H9 (cell line): ENCODE measurements around the gene AK9. TPM values are rescaled to one million over a fixed set of nuclear protein-coding genes. Genes with fewer than 3 reads are reported as not detected.

Experiments
- DNase-seq: peaks from one replicate; pipeline ENCODE4 v3.0.0-alpha.2; 2017
- H2AFZ ChIP-seq: one replicate; pipeline ENCODE4 v1.6.1; 2013; ENCODE audit warnings: mild to moderate bottlenecking, low read length, control low read depth, moderate library complexity
- H2AK5ac ChIP-seq: 2 replicates; pipeline ENCODE4 v1.6.1; 2013; ENCODE audit warnings: low read length, control low read depth, mixed read lengths; ENCODE audit not compliant: insufficient read length
- H2BK120ac ChIP-seq: one replicate; pipeline ENCODE4 v1.6.1; 2013; ENCODE audit warnings: low read depth, mild to moderate bottlenecking, low read length, control low read depth, inconsistent platforms; ENCODE audit not compliant: poor library complexity, severe bottlenecking
- H2BK12ac ChIP-seq: 2 replicates; pipeline ENCODE4 v1.6.1; 2013; ENCODE audit warnings: low read length, control low read depth, mixed read lengths, low read depth; ENCODE audit not compliant: insufficient read length
- H2BK15ac ChIP-seq: 2 replicates; pipeline ENCODE4 v1.6.1; 2013; ENCODE audit warnings: low read depth, low read length, control low read depth
- H2BK20ac ChIP-seq: one replicate; pipeline ENCODE4 v1.6.1; 2013; ENCODE audit warnings: low read depth, mild to moderate bottlenecking, low read length, control low read depth, inconsistent platforms; ENCODE audit not compliant: poor library complexity, severe bottlenecking
- H2BK5ac ChIP-seq: 2 replicates; pipeline ENCODE4 v1.6.1; 2013; ENCODE audit warnings: low read length, control low read depth, mixed read lengths; ENCODE audit not compliant: insufficient read length
- H3K14ac ChIP-seq: 2 replicates; pipeline ENCODE4 v1.6.1; 2013; ENCODE audit warnings: low read length, control low read depth; ENCODE audit not compliant: insufficient read depth
- H3K18ac ChIP-seq: 2 replicates; pipeline ENCODE4 v1.6.1; 2013; ENCODE audit warnings: low read depth, mild to moderate bottlenecking, mixed read lengths, low read length, control low read depth; ENCODE audit not compliant: insufficient read length
- H3K23ac ChIP-seq: 2 replicates; pipeline ENCODE4 v1.6.1; 2013; ENCODE audit warnings: low read length, control low read depth, mixed read lengths, low read depth; ENCODE audit not compliant: insufficient read length
- H3K23me2 ChIP-seq: 2 replicates; pipeline ENCODE4 v1.6.1; 2013; ENCODE audit warnings: low read depth, mild to moderate bottlenecking, mixed read lengths, low read length, control low read depth; ENCODE audit not compliant: insufficient read length, poor library complexity, severe bottlenecking
- H3K27ac ChIP-seq: 2 replicates; pipeline ENCODE4 v1.5.1; 2013; ENCODE audit warnings: low read length, control low read depth, mixed read lengths, low read depth; ENCODE audit not compliant: insufficient read length
- H3K27me3 ChIP-seq: 2 replicates; pipeline ENCODE4 v1.6.1; 2013; ENCODE audit warnings: low read length, control low read depth, inconsistent platforms; ENCODE audit not compliant: insufficient read depth
- H3K4ac ChIP-seq: 2 replicates; pipeline ENCODE4 v1.6.1; 2013; ENCODE audit warnings: low read depth, mild to moderate bottlenecking, control low read depth, inconsistent platforms, low read length, moderate library complexity
- H3K4me1 ChIP-seq: 2 replicates; pipeline ENCODE4 v1.6.1; 2013; ENCODE audit warnings: low read length, control low read depth, inconsistent platforms; ENCODE audit not compliant: insufficient read depth
- H3K4me2 ChIP-seq: 2 replicates; pipeline ENCODE4 v1.6.1; 2013; ENCODE audit warnings: low read length, control low read depth, mixed read lengths; ENCODE audit not compliant: insufficient read length, insufficient read depth
- H3K56ac ChIP-seq: 2 replicates; pipeline ENCODE4 v1.6.1; 2013; ENCODE audit warnings: low read depth, mild to moderate bottlenecking, mixed read lengths, low read length, control low read depth; ENCODE audit not compliant: insufficient read length
- H3K79me1 ChIP-seq: 2 replicates; pipeline ENCODE4 v1.6.1; 2013; ENCODE audit warnings: low read depth, mild to moderate bottlenecking, moderate library complexity, low read length, control low read depth, inconsistent platforms; ENCODE audit not compliant: insufficient read depth, poor library complexity, severe bottlenecking
- H3K79me2 ChIP-seq: 2 replicates; pipeline ENCODE4 v1.6.1; 2013; ENCODE audit warnings: low read length, control low read depth, inconsistent platforms; ENCODE audit not compliant: insufficient read depth
- H3K9ac ChIP-seq: 2 replicates; pipeline ENCODE4 v1.6.1; 2013; ENCODE audit warnings: low read length, control low read depth, mixed read lengths; ENCODE audit not compliant: insufficient read length; ENCODE audit errors: extremely low read depth
- H3K9me3 ChIP-seq: one replicate; pipeline ENCODE4 v1.6.1; 2013; ENCODE audit warnings: low read depth, low read length, inconsistent platforms; ENCODE audit not compliant: control insufficient read depth
- H3T11ph ChIP-seq: one replicate; pipeline ENCODE4 v1.6.1; 2013; ENCODE audit warnings: mild to moderate bottlenecking, low read length, control low read depth, inconsistent platforms
- H4K20me1 ChIP-seq: one replicate; pipeline ENCODE4 v1.6.1; 2013; ENCODE audit not compliant: control insufficient read depth, insufficient read length, insufficient read depth
- H4K5ac ChIP-seq: 2 replicates; pipeline ENCODE4 v1.6.1; 2013; ENCODE audit warnings: low read depth, mild to moderate bottlenecking, mixed read lengths, low read length, control low read depth; ENCODE audit not compliant: insufficient read length
- H4K8ac ChIP-seq: replicated peaks from 2 replicates; pipeline ENCODE4 v1.6.1; 2013; ENCODE audit warnings: low read length, control low read depth, mixed read lengths, low read depth; ENCODE audit not compliant: insufficient read length
- H4K91ac ChIP-seq: 2 replicates; pipeline ENCODE4 v1.6.1; 2013; ENCODE audit warnings: low read depth, mild to moderate bottlenecking, moderate library complexity, mixed read lengths, low read length, control low read depth; ENCODE audit not compliant: insufficient read length
- H3K27ac Mint-ChIP-seq, 3 experiments: 2 replicates in 2 of 3; 3 replicates in 1 of 3; pipeline ENCODE4 v1.8.0; 2020 to 2021; ENCODE audit warnings: mixed read lengths in 3 of 3, mild to moderate bottlenecking in 1 of 3, moderate library complexity in 1 of 3
- H3K27me3 Mint-ChIP-seq: 2 replicates; pipeline ENCODE4 v1.8.0; 2021; ENCODE audit warnings: low read depth, mild to moderate bottlenecking, moderate library complexity, mixed read lengths
- H3K36me3 Mint-ChIP-seq, 3 experiments: 2 replicates in 2 of 3; 3 replicates in 1 of 3; pipeline ENCODE4 v1.8.0; 2020 to 2021; ENCODE audit warnings: low read depth in 3 of 3, mixed read lengths in 3 of 3; ENCODE audit not compliant: insufficient read depth in 1 of 3
- H3K4me1 Mint-ChIP-seq, 2 experiments: 2 replicates each; pipeline ENCODE4 v1.8.0; 2020; ENCODE audit warnings: mixed read lengths in 2 of 2
- H3K4me3 Mint-ChIP-seq, 2 experiments: 2 replicates in 1 of 2; 3 replicates in 1 of 2; pipeline ENCODE4 v1.8.0; 2020 to 2021; ENCODE audit warnings: mild to moderate bottlenecking in 2 of 2, mixed read lengths in 2 of 2, moderate library complexity in 1 of 2
- H3K9me3 Mint-ChIP-seq, 2 experiments: 2 replicates in 1 of 2; 3 replicates in 1 of 2; pipeline ENCODE4 v1.8.0; 2020; ENCODE audit warnings: mild to moderate bottlenecking in 2 of 2, mixed read lengths in 2 of 2, moderate library complexity in 1 of 2
- WGBS: extraction: QIAGEN DNeasy Blood & Tissue Kit; methylation state at CpG from one replicate; pipeline ENCODE4 v1.1.7; 2013; ENCODE audit warnings: missing lambda C conversion rate, low lambda C conversion rate, mixed read lengths; ENCODE audit not compliant: insufficient read length; ENCODE audit errors: extremely low coverage; 5-methylcytosine and 5-hydroxymethylcytosine counted together
- total RNA-seq: library from RNA; stranded (reverse); gene quantifications from 2 replicates; pipeline ENCODE4 v1.2.1, GENCODE V29; 2021
- TF ChIP-seq, protein P1 (sequence below): fragments of 200-600 bp; sonication (generic); conservative IDR thresholded peaks from 3 replicates; pipeline ENCODE4 v1.8.0; 2021; ENCODE audit warnings: antibody characterized with exemption, mild to moderate bottlenecking

The AK9 gene
- total RNA-seq, 1 experiment from 2014 or later: 2.3 TPM

DNA sequence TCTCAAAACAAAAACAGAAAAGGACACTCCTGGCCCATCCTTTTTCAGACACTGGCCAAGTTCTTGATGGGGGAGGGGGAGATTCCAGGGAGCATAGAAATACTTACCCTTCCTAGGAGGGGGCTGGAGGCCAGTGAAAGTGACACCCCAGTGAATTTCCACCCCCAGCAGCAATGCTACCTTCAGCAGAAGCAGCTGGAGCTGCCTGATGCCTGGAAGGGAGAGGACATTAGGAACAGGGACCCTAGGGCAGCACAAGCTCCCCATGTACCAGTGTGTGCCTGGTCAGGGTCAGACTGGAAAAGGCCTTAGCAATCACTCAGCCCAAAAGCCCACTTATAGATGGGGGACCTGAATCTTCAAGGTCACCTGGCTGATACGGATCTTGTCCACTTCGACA is 237.8 kb downstream of the AK9 start:
- H2BK120ac ChIP-seq: no peak overlapping the region
- WGBS: no CpG with 5 or more reads among the region's 2 CpGs
- H2BK5ac ChIP-seq: no peak overlapping the region
- no peak overlapping the region for H4K91ac ChIP-seq
- no peak overlapping the region for H3K4me2 ChIP-seq
- no peak overlapping the region for H3K18ac ChIP-seq
- DNase-seq: no peak
- H3K79me1 ChIP-seq: no peaks in the 10 kb centered on the region
- no peak overlapping the region for H2AFZ ChIP-seq
- no peak overlapping the region for H2BK15ac ChIP-seq
- no peak overlapping the region for H3T11ph ChIP-seq
- H3K23me2 ChIP-seq: peaks cover 10% of the 10 kb centered on the region
- H3K23ac ChIP-seq: no peak overlapping the region
- H3K27me3 ChIP-seq: no peaks in the 10 kb centered on the region
- H3K9me3 ChIP-seq: no peaks in the 10 kb centered on the region
- H3K9me3 Mint-ChIP-seq: no peaks in the 10 kb centered on the region
- H3K56ac ChIP-seq: no peak overlapping the region
- no peak overlapping the region for H4K8ac ChIP-seq
- H3K79me2 ChIP-seq: no peaks in the 10 kb centered on the region
- H3K36me3 Mint-ChIP-seq: peaks cover 8 to 44% (median 32%) of the 10 kb centered on the region in 3 experiments
- H3K4me3 Mint-ChIP-seq: peak overlapping the region; percentile 29 to 92; a peak in 2 of 5 replicates
- no peak overlapping the region for H3K14ac ChIP-seq
- H3K4me1 ChIP-seq: peaks cover 12% of the 10 kb centered on the region; the same call in 1 of the 2 replicates
- H2BK12ac ChIP-seq: no peak overlapping the region
- no peaks in the 10 kb centered on the region for H3K27me3 Mint-ChIP-seq
- H2BK20ac ChIP-seq: no peak overlapping the region
- H3K27ac ChIP-seq: no peak overlapping the region
- H3K4ac ChIP-seq: no peak overlapping the region
- H2AK5ac ChIP-seq: no peak overlapping the region
- H3K4me1 Mint-ChIP-seq: peaks cover 28 to 29% of the 10 kb centered on the region in 2 experiments
- TF ChIP-seq, protein P1, sequence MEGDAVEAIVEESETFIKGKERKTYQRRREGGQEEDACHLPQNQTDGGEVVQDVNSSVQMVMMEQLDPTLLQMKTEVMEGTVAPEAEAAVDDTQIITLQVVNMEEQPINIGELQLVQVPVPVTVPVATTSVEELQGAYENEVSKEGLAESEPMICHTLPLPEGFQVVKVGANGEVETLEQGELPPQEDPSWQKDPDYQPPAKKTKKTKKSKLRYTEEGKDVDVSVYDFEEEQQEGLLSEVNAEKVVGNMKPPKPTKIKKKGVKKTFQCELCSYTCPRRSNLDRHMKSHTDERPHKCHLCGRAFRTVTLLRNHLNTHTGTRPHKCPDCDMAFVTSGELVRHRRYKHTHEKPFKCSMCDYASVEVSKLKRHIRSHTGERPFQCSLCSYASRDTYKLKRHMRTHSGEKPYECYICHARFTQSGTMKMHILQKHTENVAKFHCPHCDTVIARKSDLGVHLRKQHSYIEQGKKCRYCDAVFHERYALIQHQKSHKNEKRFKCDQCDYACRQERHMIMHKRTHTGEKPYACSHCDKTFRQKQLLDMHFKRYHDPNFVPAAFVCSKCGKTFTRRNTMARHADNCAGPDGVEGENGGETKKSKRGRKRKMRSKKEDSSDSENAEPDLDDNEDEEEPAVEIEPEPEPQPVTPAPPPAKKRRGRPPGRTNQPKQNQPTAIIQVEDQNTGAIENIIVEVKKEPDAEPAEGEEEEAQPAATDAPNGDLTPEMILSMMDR: no peak
- H4K20me1 ChIP-seq: no peaks in the 10 kb centered on the region
- H4K5ac ChIP-seq: no peak overlapping the region
- H3K9ac ChIP-seq: no peak overlapping the region
- no peak overlapping the region; a peak in 1 of 7 replicates for H3K27ac Mint-ChIP-seq
